ENCODE data around the gene WDR73. TPM values are rescaled to one million over a fixed set of nuclear protein-coding genes. Genes with fewer than 3 reads are reported as not detected.

Gene WDR73
- total RNA-seq, 1 donor from 2014 or later, result 26.4 TPM

DNA sequence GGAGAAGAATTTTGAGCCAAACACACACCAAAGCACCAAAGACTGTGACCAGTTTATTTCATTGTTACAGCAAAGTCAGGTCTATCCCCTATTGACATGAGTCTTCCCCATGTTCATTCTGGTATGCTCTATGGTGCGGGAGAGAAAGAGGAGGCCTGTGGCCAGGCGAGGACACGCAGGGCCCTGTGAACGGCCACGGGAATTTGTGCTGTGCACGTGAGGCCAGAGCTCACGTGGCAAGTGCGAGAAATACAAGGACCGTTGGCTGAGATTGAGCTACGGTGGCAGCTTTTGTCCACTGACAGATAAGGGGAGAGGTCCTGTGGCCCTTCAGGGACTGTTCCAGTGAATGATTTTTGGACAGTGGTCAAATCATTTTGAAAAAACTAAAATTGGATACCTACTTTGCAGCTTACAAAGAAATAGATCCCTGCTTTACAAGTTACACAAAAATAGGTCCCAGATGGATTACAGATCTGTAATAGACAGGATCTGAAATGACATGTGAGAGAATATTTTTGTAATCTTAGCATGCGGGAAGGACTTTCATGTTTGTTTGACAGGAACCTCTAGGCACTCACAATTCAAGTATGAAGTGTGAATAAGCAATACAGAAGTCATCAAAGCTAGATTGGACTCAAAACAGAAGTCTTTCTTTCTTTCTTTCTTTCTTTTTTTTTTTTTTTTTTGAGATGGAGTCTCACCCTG, 44.1 kb downstream of the WDR73 start:
- no peak for DNase-seq

DNA sequence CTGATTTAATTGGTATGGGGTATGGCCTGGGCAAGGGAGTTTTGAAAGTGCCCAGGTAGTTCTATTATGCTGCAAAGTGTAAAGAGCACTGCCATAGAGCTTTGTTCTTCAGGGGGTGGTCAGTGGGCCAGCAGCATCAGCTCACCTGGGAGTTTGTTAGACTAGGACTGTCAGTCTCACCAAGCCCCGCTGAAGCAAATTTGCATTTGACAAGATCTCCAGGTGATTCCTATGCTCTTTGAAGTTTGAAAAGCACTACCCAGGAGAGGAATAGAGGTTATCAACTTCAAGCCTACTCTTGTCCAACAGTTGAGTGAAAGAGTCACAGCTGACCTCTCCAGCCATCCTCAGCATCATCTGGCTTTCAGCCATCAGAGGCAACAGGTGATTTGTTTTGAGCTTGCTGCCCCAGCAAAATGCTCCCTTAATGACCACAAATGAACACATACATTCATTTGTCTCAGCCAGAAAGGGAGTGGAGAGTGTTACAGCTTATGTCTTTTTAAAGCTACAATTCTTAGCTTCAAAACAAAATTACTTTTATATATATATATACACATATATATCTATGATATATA, 45.3 kb downstream of the WDR73 start:
- DNase-seq, result no peak

- DNase-seq, result peak; percentile 37
These were observed 47.4 kb downstream of the WDR73 start for GRCh38 chr15:84606653-84607120.

DNA sequence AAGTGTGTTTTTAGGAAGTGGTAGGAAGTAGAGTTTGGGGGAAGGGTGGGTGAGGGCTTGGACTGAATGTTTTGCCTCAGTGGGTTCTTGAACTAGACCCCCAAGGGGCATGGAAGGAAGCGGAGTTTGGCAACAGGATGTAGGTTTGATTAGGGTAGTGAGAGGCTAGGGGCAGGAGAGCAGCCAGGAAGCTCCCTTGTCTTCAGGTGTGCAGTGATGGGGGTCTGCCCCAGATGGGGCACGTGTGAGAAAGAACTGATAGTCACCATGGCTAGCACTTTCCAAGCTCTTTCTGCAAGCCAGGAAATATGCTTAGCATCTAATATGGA, 48.6 kb downstream of the WDR73 start:
- DNase-seq, result no peak

DNA sequence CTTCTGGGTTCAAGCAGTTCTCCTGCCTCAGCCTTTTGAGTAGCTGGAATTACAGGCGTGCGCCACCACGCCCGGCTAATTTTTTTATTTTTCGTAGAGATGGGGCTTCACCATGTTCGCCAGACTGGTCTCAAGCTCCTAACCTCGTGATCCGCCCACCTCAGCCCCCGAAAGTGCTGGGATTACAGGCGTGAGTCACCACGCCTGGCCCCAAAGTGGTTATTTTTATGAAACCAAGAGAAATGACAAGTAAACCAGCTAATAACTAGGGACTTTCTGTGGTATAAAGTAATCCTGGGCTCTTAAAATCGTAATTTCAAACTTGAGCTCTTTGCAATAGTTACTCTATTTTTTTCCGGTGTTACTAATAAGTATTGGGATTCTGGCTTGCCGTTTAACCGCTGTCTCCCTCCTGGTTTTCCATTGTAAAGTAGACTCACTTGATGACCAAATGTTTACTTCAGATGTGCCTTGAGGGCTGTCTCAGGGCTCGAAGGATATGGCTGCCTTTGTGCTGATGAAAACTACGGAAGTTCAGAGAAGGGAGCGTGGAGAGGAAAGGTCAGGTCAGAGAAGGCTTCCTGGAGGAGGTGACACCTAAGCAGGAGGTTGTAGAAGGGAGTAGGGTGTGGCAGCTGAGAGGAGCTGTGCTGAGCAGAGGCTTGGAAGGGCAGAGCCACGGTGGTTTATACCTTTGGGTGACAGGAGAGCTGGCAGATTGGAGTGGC, 49.1 kb downstream of the WDR73 start:
- peak; percentile 11 for DNase-seq

DNA sequence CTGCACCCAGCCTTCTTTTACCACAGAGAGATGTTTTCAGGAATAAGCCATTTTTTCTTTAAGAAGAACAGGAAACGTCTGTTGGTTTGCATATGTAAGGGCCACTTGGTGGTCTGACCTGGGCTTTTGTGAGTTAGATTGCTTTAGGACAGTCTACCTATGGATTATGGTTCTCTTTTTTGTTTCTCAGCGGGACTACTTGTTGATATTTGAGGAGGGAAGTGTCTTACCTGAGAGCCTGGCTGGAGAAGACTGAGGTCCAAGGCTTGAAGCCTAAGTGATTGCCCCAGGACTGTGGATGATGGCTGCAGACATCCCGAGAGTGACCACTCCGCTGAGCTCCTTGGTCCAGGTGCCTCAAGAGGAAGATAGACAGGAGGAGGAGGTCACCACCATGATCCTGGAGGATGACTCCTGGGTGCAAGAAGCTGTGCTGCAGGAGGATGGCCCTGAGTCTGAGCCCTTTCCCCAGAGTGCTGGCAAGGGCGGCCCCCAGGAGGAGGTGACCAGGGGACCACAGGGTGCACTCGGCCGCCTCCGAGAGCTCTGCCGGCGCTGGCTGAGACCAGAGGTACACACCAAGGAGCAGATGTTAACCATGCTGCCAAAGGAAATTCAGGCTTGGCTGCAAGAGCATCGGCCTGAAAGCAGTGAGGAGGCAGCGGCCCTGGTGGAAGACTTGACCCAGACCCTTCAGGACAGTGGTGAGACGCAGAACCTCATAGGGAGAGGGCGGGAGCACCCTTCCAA, 50.3 kb downstream of the WDR73 start:
- DNase-seq, result no peak

- DNase-seq, result no peak
These were observed 52.6 kb downstream of the WDR73 start for GRCh38 chr15:84601555-84601838.

GRCh38 chr15:84600687-84601554, 53.2 kb downstream of the WDR73 start, which contains the start of gene ZSCAN2:
Gene ZSCAN2 (plus strand): TSS chr15:84601009. CDS start chr15:84603928, 2,919 bp downstream.
- peak; percentile 97 for DNase-seq

DNA sequence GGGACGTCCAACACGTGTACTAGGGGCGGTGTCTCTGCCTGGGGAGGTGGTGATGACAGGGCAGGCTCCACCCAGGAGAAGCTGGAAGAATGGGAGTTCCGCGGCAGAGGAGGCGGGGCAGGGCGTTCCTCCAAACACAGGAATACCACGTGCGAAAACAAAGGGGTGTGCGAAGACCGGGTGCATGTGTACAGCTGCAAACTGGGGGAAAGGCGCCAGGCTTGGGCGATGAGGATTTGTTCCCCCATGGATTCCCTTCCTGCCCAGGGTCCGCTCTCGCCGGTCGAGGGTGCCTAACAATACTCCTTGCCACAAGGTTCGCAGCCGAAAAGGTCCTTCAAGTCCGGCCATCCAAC, 53.8 kb downstream of the WDR73 start:
- DNase-seq, result peak; percentile 90

DNA sequence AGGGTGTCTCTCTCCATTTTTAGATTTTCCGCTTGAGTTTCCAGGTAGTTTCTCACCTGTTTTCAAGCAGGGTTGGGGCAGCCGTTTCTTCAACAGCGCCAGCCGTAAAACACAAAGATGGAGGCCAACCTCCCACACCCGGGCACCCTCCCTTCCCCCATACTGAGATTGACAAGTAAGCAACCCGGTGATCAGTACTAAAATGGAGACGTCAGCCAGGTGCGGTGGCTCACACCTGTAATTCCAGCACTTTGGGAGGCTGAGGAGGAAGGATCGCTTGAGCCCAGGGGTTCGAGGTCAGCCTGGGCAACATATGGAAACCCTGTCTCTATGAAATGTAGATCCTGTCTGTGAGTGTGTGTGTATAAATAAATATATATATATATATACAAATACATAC, 54.2 kb downstream of the WDR73 start:
- no peak for DNase-seq

DNA sequence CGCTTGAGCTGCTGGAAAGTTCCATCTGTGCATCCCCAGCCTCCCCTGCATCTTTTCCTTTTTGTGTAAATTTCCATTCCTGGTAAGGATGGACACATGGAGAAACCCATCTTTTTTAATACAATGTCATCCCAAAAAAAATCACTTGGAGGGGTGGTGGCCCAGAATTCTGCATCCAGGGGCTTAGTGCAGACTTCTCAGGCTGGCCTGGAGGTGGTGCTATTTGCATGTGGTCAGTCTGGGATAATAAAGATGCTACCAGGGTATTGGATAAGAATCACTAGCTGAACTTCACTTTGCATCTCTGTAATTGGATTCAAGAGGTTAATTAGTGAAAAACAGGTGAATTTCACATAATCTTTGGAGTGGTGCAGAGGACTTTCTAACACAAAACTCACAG, 55.1 kb downstream of the WDR73 start:
- DNase-seq, result peak; percentile 84

DNA sequence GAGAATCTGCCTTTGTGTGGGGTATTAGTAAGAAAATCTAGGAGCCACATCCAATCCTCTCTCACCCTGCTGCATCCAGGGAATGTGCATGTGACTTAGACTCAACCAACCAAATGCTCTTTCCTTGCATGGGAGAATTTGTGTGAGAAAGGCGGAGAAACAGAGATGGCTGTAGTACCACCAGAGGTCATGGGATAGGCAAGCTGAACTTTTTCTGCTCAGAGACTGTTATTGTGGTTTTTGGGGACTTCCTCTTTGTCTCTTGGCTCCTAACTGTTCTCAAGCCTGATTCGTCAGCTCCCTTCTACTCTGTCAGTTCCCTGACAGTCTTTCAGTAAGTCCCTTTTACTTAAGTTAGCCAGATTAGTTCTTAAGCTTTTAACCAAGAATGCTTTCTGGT, 55.8 kb downstream of the WDR73 start:
- DNase-seq, result no peak

DNA sequence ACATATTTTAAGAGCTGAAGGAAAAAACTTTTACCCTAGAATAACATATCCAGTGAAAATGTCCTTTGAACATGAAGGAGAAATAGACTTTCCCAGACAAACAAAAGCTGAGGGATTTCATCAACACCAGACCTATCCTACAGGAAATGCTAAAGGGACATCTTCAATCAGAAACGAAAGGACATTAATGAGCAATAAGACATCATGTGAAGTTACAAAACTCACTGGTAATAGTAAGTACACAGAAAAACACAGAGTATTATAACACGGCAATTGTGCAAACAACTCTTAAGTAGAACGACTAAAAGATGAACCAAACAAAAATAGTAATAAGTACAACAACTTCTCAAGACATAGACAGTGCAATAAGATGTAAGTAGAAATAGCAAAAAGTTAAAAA, 56.8 kb downstream of the WDR73 start:
- DNase-seq, result no peak

GRCh38 chr15:84595660-84596059, 58.4 kb downstream of the WDR73 start:
- DNase-seq, result no peak

DNA sequence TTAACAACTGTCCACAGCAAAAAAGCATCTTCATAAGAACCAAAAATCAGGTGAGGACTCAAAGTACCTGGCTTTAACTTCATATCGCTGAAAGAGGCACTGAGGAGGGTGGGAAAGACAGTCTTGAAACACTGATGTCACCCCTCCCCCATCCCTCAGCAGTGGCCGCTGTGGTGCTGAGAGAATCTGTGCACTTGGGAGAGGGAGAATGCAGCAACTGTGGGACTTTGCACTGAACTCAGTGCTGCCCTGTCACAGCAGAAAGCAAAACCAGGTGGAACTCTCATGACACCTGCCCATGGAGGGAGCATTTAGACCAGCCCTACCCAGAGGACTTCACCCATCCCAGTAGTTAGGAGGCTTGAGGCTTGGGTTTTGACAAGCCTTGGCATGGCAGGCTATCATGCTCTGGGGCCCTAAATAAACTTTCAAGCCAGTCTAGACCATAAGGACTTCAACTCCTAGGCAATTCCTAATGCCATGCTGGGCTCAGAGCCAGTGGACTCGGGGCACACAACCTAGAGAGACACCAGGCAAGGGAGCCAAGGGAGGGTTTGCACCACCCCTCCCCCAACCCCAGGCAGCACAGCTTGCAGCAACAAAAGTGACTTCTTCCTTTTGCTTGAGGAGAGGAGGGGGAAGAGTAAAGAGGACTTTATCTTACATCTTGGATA, 59.3 kb downstream of the WDR73 start:
- no peak for DNase-seq

DNA sequence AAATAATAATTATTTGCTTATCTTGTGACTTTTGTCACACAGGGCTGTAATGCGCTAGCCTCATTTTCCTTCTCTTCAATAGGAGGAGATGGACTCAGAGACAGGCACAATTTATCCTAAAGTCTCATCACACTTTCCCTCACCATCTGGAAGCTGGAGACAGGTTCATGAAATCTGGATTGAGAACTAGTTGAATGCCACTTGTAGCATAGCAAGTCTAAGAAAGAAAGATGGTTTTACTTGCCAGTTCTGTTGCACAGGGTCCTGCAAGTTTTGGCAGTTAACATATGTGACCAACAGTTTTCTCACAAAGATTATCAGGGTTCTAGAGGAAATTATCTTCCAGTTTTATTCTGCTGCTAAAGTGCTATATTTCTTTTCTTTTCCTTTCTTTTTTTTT, 62.3 kb downstream of the WDR73 start:
- DNase-seq, result no peak

DNA sequence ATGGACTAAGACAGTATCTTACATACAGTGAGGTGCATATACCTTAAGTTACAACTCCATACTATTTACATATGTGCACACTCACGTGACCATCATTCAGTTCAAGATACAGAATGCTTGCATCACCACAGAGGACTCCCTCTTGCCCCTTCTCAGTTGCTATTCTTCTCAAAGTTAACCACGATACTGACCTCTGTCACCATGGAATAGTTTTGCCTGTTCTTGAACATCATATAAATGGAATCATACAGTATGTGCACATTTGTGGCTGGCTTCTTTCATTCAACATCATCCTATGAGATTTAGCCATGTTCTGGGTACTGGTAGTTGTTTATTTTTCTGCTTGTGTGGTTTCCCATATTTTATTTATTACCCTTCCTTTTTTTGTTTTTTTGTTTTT, 63.7 kb downstream of the WDR73 start:
- no peak for DNase-seq

Data from dermis blood vessel endothelial cell (primary cell).